ENCODE results near the gene CDA.

The CDA gene

DNA sequence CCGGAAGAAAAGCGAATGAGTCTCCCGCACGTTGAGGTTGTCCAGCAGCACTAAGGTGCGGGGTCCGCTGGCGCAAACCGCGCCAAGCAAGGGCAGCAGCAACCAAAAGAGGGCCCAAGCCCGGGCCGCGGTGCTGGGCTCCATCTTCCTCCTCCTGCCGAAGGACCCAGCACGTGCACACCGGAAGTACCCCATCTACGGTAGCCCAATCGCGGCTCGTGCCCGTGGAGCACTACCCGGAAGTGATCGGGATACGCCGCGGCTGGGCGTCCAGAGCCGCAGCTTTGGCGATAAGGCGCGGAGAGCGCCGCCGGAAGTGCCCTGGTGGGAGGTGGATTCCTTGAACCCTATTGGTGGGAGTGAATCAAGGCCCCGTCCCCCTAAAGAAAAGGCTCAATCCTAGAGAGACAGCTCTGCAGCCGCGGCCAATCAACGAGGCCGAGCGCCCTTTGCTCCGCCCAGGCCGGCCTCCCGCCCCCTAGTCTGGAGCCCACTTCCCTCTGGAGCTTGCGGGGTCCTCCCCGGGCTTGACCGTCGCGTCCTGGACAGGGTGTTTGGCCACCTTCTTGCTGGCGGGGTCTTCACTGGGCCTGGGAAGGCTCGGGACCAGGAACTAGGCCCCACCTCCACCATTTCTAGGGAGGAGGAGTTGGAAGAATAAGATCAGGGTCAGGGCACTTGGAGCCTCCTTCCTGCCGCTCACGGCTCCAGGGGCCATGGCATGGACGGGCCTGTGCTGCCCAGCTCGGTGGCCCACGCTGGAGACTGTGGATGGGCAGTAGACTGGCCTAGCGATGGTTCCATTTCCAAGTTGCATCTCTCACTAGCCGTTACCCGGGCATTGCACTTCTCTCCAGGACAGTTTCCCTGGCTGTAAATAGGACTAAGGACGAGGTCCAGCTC lies 72.6 kb downstream of the CDA start, which contains the start of gene DDOST (continued):
- TF ChIP-seq, protein P1, sequence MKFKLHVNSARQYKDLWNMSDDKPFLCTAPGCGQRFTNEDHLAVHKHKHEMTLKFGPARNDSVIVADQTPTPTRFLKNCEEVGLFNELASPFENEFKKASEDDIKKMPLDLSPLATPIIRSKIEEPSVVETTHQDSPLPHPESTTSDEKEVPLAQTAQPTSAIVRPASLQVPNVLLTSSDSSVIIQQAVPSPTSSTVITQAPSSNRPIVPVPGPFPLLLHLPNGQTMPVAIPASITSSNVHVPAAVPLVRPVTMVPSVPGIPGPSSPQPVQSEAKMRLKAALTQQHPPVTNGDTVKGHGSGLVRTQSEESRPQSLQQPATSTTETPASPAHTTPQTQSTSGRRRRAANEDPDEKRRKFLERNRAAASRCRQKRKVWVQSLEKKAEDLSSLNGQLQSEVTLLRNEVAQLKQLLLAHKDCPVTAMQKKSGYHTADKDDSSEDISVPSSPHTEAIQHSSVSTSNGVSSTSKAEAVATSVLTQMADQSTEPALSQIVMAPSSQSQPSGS (tag by site-specific recombination; IDR thresholded peaks at IDR 0.05; ENCODE audit: low read depth), result no peak
- TF ChIP-seq ZNF624 (tag by site-specific recombination; IDR thresholded peaks at IDR 0.05), result no peak
- no peak for TF ChIP-seq SCRT2 (tag by site-specific recombination; IDR thresholded peaks at IDR 0.05)
- TF ChIP-seq ZNF202 (tag by site-specific recombination; IDR thresholded peaks at IDR 0.05; ENCODE audit: borderline replicate concordance), result no peak
- TF ChIP-seq ZBTB7A (tag by site-specific recombination; IDR thresholded peaks at IDR 0.05; ENCODE audit: low read depth), result 0 out of 2 replicates have a peak, but pooled peaks have one; percentile 41
- 0 out of 2 replicates have a peak, but pooled peaks have one; percentile 27 for TF ChIP-seq ZBTB21 (tag by site-specific recombination; IDR thresholded peaks at IDR 0.05)
- TF ChIP-seq ZNF26 (tag by site-specific recombination; IDR thresholded peaks at IDR 0.05), result no peak
- TF ChIP-seq ZNF362 (tag by site-specific recombination; IDR thresholded peaks at IDR 0.05), result no peak
- no peak for TF ChIP-seq GFI1B (tag by site-specific recombination; IDR thresholded peaks at IDR 0.05)
- peak; percentile 47; the same call in 1 of the 2 replicates for TF ChIP-seq GLIS1 (tag by site-specific recombination; IDR thresholded peaks at IDR 0.05)
- TF ChIP-seq KLF7 (tag by site-specific recombination; IDR thresholded peaks at IDR 0.05; ENCODE audit: borderline replicate concordance), result no peak
- no peak for TF ChIP-seq ZNF366 (tag by site-specific recombination; conservative IDR thresholded peaks at IDR 0.05)
- TF ChIP-seq, protein P2, sequence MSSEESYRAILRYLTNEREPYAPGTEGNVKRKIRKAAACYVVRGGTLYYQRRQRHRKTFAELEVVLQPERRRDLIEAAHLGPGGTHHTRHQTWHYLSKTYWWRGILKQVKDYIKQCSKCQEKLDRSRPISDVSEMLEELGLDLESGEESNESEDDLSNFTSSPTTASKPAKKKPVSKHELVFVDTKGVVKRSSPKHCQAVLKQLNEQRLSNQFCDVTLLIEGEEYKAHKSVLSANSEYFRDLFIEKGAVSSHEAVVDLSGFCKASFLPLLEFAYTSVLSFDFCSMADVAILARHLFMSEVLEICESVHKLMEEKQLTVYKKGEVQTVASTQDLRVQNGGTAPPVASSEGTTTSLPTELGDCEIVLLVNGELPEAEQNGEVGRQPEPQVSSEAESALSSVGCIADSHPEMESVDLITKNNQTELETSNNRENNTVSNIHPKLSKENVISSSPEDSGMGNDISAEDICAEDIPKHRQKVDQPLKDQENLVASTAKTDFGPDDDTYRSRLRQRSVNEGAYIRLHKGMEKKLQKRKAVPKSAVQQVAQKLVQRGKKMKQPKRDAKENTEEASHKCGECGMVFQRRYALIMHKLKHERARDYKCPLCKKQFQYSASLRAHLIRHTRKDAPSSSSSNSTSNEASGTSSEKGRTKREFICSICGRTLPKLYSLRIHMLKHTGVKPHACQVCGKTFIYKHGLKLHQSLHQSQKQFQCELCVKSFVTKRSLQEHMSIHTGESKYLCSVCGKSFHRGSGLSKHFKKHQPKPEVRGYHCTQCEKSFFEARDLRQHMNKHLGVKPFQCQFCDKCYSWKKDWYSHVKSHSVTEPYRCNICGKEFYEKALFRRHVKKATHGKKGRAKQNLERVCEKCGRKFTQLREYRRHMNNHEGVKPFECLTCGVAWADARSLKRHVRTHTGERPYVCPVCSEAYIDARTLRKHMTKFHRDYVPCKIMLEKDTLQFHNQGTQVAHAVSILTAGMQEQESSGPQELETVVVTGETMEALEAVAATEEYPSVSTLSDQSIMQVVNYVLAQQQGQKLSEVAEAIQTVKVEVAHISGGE (tag by site-specific recombination; conservative IDR thresholded peaks at IDR 0.05; ENCODE audit: low read depth), result peak; percentile 95
- no peak for TF ChIP-seq ZNF394 (tag by site-specific recombination; IDR thresholded peaks at IDR 0.05; ENCODE audit: borderline replicate concordance)
- TF ChIP-seq ZNF335 (tag by site-specific recombination; conservative IDR thresholded peaks at IDR 0.05), result peak; percentile 90
- TF ChIP-seq ZNF707 (tag by site-specific recombination; IDR thresholded peaks at IDR 0.05), result no peak
- no peak for TF ChIP-seq ZNF175 (tag by site-specific recombination; IDR thresholded peaks at IDR 0.05)
- TF ChIP-seq ZNF610 (tag by site-specific recombination; IDR thresholded peaks at IDR 0.05; ENCODE audit: borderline replicate concordance), result 0 out of 2 replicates have a peak, but pooled peaks have one; percentile 21
- no peak for TF ChIP-seq PRDM1 (tag by site-specific recombination; IDR thresholded peaks at IDR 0.05)
- no peak for TF ChIP-seq ZNF791 (tag by site-specific recombination; IDR thresholded peaks at IDR 0.05)
- TF ChIP-seq ZNF433 (tag by site-specific recombination; IDR thresholded peaks at IDR 0.05; ENCODE audit: low read depth), result no peak
- TF ChIP-seq ZFP37 (tag by site-specific recombination; IDR thresholded peaks at IDR 0.05), result no peak
- TF ChIP-seq ZFP3 (tag by site-specific recombination; IDR thresholded peaks at IDR 0.05; ENCODE audit: low read depth), result no peak
- TF ChIP-seq ZNF121 (tag by site-specific recombination; IDR thresholded peaks at IDR 0.05), result no peak
- no peak for TF ChIP-seq OVOL3 (tag by site-specific recombination; IDR thresholded peaks at IDR 0.05)
- TF ChIP-seq, protein P3, sequence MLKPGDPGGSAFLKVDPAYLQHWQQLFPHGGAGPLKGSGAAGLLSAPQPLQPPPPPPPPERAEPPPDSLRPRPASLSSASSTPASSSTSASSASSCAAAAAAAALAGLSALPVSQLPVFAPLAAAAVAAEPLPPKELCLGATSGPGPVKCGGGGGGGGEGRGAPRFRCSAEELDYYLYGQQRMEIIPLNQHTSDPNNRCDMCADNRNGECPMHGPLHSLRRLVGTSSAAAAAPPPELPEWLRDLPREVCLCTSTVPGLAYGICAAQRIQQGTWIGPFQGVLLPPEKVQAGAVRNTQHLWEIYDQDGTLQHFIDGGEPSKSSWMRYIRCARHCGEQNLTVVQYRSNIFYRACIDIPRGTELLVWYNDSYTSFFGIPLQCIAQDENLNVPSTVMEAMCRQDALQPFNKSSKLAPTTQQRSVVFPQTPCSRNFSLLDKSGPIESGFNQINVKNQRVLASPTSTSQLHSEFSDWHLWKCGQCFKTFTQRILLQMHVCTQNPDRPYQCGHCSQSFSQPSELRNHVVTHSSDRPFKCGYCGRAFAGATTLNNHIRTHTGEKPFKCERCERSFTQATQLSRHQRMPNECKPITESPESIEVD (tag by site-specific recombination; IDR thresholded peaks at IDR 0.05), result no peak
- no peak for TF ChIP-seq HOXA7 (CRISPR knock-in tag; IDR thresholded peaks at IDR 0.05; ENCODE audit: borderline replicate concordance)
- no peak for TF ChIP-seq ZNF23 (tag by site-specific recombination; IDR thresholded peaks at IDR 0.05; ENCODE audit: borderline replicate concordance)
- peak; percentile 70 for TF ChIP-seq ZNF10 (tag by site-specific recombination; IDR thresholded peaks at IDR 0.05)
- TF ChIP-seq SP2 (tag by site-specific recombination; IDR thresholded peaks at IDR 0.05), result peak; percentile 100
- no peak for TF ChIP-seq GLI4 (tag by site-specific recombination; IDR thresholded peaks at IDR 0.05)
- no peak for TF ChIP-seq KLF1 (tag by site-specific recombination; IDR thresholded peaks at IDR 0.05)

All from HEK293 (cell line).